ENCODE measurements around the gene KRT6B. TPM values are rescaled to one million over a fixed set of nuclear protein-coding genes. Genes with fewer than 3 reads are reported as not detected.
"Not testable (repeated sequence)": the region's sequence is repeated elsewhere in the genome, so short reads cannot be mapped to it uniquely, and the experiment has no call there.

Gene KRT6B
- polyA plus RNA-seq, 3 donors = not detected

GRCh38 chr12:52480073-52480472, 28.1 kb upstream of the KRT6B start:
- no peak for DNase-seq (ENCODE audit: extremely low read depth in 1 of 11, low read depth in 9 of 11, low spot score in 4 of 11)

- no peak for DNase-seq (ENCODE audit: extremely low read depth in 1 of 11, low read depth in 9 of 11, low spot score in 4 of 11)
Observed at GRCh38 chr12:52477651-52478050, 25.7 kb upstream of the KRT6B start.

DNA sequence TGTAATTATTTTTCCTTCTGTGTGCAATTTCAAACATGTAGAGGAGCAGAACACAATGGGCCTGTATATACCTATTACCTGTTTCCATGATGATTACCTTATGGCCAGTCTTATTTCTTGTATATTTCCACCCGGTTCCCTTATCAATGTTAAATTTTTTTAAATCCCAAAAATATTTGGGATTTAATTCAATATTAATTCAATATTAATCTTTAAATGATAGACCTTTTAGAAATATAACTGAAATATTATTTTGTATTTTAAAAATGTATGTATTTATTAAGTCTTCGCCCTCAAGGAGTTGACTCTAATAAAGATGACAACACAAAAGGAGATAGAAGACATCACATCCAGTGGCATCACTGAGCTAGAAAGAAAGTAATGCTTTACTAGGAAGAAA, 22.3 kb upstream of the KRT6B start:
- no peak for DNase-seq (ENCODE audit: extremely low read depth in 1 of 11, low read depth in 9 of 11, low spot score in 4 of 11)

- no peak for DNase-seq (ENCODE audit: extremely low read depth in 1 of 11, low read depth in 9 of 11, low spot score in 4 of 11)
Observed at GRCh38 chr12:52473768-52474167, 21.8 kb upstream of the KRT6B start, which contains the start of gene KRT6C. KRT6C (minus strand) TSS chr12:52473805; CDS start chr12:52473737, 68 bp downstream.

DNA sequence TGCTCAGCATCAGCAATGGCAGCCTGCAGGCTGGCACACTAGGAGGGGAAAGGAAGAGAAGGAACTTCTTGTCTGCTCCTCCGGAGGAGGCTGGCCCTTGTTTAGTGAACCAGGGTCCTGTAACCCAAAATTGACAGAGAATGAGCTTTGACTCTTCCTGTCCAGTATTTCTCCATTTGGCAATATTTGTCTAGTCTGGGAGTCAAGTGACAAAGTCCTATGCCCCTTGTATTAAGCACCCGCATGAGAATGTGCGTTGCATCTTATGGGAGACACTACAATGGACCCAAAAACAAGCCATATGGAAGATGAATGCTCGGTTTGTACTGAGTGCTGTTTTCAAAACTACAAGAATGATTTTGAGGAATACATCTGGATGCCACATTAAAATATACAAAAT, 17.9 kb upstream of the KRT6B start:
- DNase-seq (ENCODE audit: extremely low read depth in 1 of 11, low read depth in 9 of 11, low spot score in 4 of 11) = no peak

DNA sequence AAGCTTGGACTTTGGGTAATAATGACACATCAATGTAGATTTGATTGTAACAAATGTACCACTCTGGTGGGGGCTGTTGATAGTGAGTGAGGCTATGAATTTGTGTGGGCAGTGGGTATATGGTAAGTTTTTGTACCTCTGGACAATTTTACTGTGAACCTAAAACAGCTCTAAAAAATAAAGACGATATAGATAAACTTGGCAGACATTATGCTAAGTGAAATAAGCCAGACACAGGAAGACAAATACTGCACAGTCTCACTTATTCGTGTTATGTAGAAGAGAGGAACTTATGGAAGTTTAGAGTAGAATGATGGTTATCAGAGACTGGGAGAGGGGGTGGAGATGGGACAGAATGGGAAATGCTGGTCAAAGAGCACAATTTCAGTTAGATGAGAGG, 13.0 kb upstream of the KRT6B start:
- no peak for DNase-seq (ENCODE audit: extremely low read depth in 1 of 11, low read depth in 9 of 11, low spot score in 4 of 11)

GRCh38 chr12:52461693-52462092, 9.7 kb upstream of the KRT6B start:
- DNase-seq (ENCODE audit: extremely low read depth in 1 of 11, low read depth in 9 of 11, low spot score in 4 of 11) = no peak

DNA sequence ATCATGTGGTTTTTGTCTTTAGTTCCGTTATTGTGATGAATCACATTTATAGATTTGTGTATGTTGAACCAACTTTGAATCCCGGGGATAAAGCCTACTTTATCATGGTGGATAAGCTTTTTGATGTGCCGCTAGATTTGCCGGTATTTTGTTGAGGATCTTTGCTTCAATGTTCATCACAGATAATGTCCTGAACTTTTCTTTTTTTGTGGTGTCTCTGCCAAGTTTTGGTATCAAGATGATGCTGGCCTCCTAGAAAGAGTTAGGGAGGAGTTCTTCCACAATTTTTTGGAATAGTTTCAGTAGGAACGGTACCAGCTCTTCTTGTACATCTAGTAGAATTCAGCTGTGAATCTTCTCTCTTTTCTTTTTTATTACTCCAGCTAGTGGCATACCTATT, 6.9 kb upstream of the KRT6B start:
- no peak for DNase-seq (ENCODE audit: extremely low read depth in 1 of 11, low read depth in 9 of 11, low spot score in 4 of 11)

- DNase-seq (ENCODE audit: extremely low read depth in 1 of 11, low read depth in 9 of 11, low spot score in 4 of 11) = no peak
Observed at GRCh38 chr12:52455821-52456220, 3.9 kb upstream of the KRT6B start.

- no peak for DNase-seq (ENCODE audit: extremely low read depth in 1 of 11, low read depth in 9 of 11, low spot score in 4 of 11)
Observed at GRCh38 chr12:52454411-52455201, 2.7 kb upstream of the KRT6B start.

DNA sequence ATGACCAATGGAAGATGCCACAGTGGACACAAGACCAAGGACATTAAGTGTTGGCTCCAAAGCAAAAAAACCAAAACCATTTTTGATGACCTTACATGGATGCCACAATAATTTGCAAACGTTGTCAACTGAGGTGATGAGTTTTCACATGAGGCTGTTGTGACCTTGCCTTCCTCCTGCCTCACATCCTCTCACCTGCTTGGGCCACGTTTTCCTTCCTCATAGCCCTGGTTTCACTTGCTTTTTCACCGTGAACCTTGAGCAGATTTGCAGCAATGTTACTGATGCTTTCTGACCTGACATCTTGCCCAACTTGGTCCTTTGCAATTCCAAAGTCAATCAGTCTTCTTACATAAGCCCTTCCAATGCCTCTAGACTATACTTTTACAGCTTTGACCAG, 3.7 kb downstream of the KRT6B start:
- no peak for DNase-seq (ENCODE audit: extremely low read depth in 1 of 11, low read depth in 9 of 11, low spot score in 4 of 11)

DNA sequence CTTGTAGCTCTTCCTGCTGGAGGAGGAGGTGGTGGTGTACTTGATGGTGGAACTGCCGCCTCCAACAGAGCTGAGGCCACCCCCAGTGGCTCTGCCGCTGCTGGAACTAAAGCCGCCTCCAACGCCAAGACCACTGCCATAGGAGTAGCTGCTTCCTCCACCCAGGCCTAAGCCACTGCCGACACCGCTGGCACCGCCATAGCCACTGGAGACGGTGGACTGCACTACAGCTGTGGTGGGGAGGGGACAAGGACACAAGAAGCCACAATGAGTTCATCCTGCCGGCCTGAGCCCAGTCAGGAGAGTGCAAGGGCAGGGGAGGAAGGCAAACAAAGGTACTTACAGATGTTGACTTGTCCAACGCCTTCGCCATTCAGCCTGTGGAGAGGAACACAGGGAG, 4.8 kb downstream of the KRT6B start:
- not testable (repeated sequence) for DNase-seq (ENCODE audit: extremely low read depth in 1 of 11, low read depth in 9 of 11, low spot score in 4 of 11)

GRCh38 chr12:52446367-52447045, 5.4 kb downstream of the KRT6B start:
- DNase-seq (ENCODE audit: extremely low read depth in 1 of 11, low read depth in 9 of 11, low spot score in 4 of 11) = no peak

GRCh38 chr12:52445876-52446275, 6.1 kb downstream of the KRT6B start:
- no peak for DNase-seq (ENCODE audit: extremely low read depth in 1 of 11, low read depth in 9 of 11, low spot score in 4 of 11)

- no peak for DNase-seq (ENCODE audit: extremely low read depth in 1 of 11, low read depth in 9 of 11, low spot score in 4 of 11)
Observed at GRCh38 chr12:52444647-52445595, 7.0 kb downstream of the KRT6B start.

DNA sequence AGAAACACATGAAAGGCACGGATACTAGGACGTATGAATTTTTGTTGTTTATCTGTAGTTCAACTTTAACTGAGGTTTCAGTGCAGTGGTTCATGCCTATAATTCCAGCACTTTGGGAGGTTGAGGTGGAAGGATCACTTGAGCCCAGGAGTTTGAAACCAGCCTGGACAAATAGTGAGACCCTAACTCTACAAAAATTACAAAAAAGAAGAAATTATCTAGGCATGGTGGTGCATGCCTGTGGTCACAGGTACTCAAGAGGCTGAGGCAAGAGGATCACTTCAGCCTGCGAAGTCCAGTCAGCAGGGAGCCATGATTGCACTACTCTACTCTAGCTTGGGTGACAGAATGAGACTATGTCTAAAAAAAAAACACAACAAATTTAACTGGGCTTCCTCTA, 8.0 kb downstream of the KRT6B start:
- no peak for DNase-seq (ENCODE audit: extremely low read depth in 1 of 11, low read depth in 9 of 11, low spot score in 4 of 11)

- DNase-seq (ENCODE audit: extremely low read depth in 1 of 11, low read depth in 9 of 11, low spot score in 4 of 11) = no peak
Observed at GRCh38 chr12:52442600-52443061, 9.3 kb downstream of the KRT6B start.

DNA sequence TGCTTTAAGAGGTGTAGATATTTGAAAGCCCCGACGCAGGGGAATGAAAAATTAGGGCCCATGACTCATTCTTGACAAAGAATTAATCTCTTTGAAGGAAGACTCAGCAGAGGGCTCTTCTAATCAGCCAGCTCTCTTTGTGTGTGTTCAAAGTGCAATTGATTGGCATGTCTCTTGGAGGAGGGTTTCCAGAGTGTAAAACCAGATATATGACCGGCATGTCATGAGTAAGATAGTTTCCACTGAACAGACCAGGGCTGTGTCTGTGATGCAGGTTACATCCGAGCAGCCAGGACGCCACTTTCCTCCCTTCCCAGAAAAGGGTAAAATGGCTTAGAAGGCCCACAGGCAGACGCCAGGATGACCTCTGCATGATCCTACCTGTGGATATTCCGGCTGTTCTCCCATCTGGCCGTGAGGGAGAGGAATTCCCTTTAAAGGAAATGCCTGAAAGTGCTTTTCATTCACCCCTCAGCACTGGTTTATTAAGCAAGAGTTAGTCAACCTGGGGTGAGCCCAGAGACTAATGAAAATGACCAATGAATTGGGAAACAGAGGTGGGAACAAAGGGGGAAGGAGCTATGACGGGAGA, 10.5 kb downstream of the KRT6B start:
- no peak for DNase-seq (ENCODE audit: extremely low read depth in 1 of 11, low read depth in 9 of 11, low spot score in 4 of 11)

GRCh38 chr12:52440821-52441319, 11.1 kb downstream of the KRT6B start:
- DNase-seq (ENCODE audit: extremely low read depth in 1 of 11, low read depth in 9 of 11, low spot score in 4 of 11) = no peak

All from renal cortex interstitium (tissue), 11 donors.